Measurements from ENCODE around the gene SETD4. TPM values are rescaled to one million over a fixed set of nuclear protein-coding genes. Genes with fewer than 3 reads are reported as not detected.

The SETD4 gene
- total and polyA plus RNA-seq, 2 of the 8 experiments (the other 6 are each of a cell fraction or from before 2014, with no cell fraction given) = 20.1 to 46.6 TPM

DNA sequence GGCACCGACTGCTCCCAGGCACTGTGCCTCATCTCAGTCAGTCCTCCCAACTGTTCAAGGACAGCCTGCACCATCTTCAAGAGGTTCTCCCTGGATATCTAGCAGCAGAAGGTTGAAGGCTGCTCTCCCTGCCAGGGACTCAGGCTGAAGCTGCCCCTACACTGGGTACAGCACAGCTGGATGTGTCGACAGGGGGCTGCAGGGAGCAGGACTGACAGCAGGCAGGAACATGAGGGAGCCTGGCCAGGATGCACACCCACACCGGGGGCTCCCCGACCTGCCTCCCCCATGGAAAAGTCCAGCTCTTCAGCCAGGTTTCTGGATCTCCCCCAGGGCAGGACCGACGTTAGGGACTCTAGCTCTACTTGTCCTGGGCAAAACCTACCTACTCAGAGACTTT lies 20.5 kb downstream of the SETD4 start (continued):
- TF ChIP-seq, protein P1, sequence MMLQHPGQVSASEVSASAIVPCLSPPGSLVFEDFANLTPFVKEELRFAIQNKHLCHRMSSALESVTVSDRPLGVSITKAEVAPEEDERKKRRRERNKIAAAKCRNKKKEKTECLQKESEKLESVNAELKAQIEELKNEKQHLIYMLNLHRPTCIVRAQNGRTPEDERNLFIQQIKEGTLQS (IDR thresholded peaks at IDR 0.05; ENCODE audit: insufficient read depth, low read depth, low read length) = no peak
- no peak for TF ChIP-seq RNF2 (IDR thresholded peaks at IDR 0.05; ENCODE audit: borderline replicate concordance, low read depth, low read length, missing control alignments, poor library complexity, severe bottlenecking)
- TF ChIP-seq RXRA (IDR thresholded peaks at IDR 0.05; ENCODE audit: insufficient read depth, low read depth, low read length) = no peak
- no peak for TF ChIP-seq SIN3A (conservative IDR thresholded peaks at IDR 0.05 in 1 of 2, IDR thresholded peaks at IDR 0.05 in 1 of 2; ENCODE audit: low read depth in 1 of 2, low read length in 2 of 2)
